Effector CD4-positive, alpha-beta T cell (primary cell): ENCODE data around the gene NARS2.

Experiments
- DNase-seq: peaks from one replicate; pipeline ENCODE4 v3.0.0-alpha.2; 2020

The NARS2 gene

GRCh38 chr11:78405805-78406204 is 168.9 kb downstream of the NARS2 start:
- DNase-seq: no peak

GRCh38 chr11:78403781-78404180 is 170.9 kb downstream of the NARS2 start:
- no peak for DNase-seq

- no peak for DNase-seq
Measured at GRCh38 chr11:78402847-78403246, 171.8 kb downstream of the NARS2 start.

GRCh38 chr11:78400702-78401101 is 174.0 kb downstream of the NARS2 start:
- no peak for DNase-seq

GRCh38 chr11:78400116-78400515 is 174.5 kb downstream of the NARS2 start:
- no peak for DNase-seq

GRCh38 chr11:78399136-78399535 is 175.5 kb downstream of the NARS2 start:
- DNase-seq: no peak

- DNase-seq: no peak
Measured at GRCh38 chr11:78398715-78399114, 175.9 kb downstream of the NARS2 start.

- DNase-seq: no peak
Measured at GRCh38 chr11:78397398-78397797, 177.3 kb downstream of the NARS2 start.

- no peak for DNase-seq
Measured at GRCh38 chr11:78395597-78395996, 179.1 kb downstream of the NARS2 start.

- DNase-seq: no peak
Measured at GRCh38 chr11:78392854-78393253, 181.8 kb downstream of the NARS2 start.

- DNase-seq: no peak
Measured at GRCh38 chr11:78391424-78391823, 183.2 kb downstream of the NARS2 start.

GRCh38 chr11:78390809-78391208 is 183.9 kb downstream of the NARS2 start:
- DNase-seq: no peak

- no peak for DNase-seq
Measured at GRCh38 chr11:78386215-78386941, 188.3 kb downstream of the NARS2 start.
